Liver (tissue), 9 donors: ENCODE data around the gene SPTBN4. TPM values are rescaled to one million over a fixed set of nuclear protein-coding genes. Genes with fewer than 3 reads are reported as not detected.

Experiments used
- DNase-seq: peaks from one replicate; pipeline ENCODE4 v3.0.0-alpha.2; 2017; ENCODE audit warnings: low spot score
- H3K27ac ChIP-seq, 2 donors: one replicate each; pipeline ENCODE4 v1.7.0; 2013; ENCODE audit warnings: inconsistent platforms in 2 of 2, low read length in 2 of 2, control low read depth in 1 of 2, low read depth in 1 of 2, mild to moderate bottlenecking in 1 of 2
- H3K27me3 ChIP-seq, 4 donors: one replicate each; pipeline versions ENCODE4 v1.6.1 to v1.7.0; 2013; ENCODE audit warnings: low read length in 3 of 4, inconsistent platforms in 1 of 4, mild to moderate bottlenecking in 1 of 4, moderate library complexity in 1 of 4; ENCODE audit not compliant: control insufficient read depth in 4 of 4, insufficient read depth in 4 of 4
- H3K36me3 ChIP-seq, 4 donors: one replicate each; pipeline versions ENCODE4 v1.6.1 to v1.7.0; 2013; ENCODE audit warnings: low read length in 3 of 4, mild to moderate bottlenecking in 3 of 4, low read depth in 1 of 4, moderate library complexity in 1 of 4; ENCODE audit not compliant: control insufficient read depth in 4 of 4, insufficient read depth in 3 of 4
- H3K4me1 ChIP-seq, 4 donors: one replicate each; pipeline versions ENCODE4 v1.6.1 to v1.7.0; 2013; ENCODE audit warnings: low read length in 3 of 4, mild to moderate bottlenecking in 3 of 4, moderate library complexity in 1 of 4; ENCODE audit not compliant: control insufficient read depth in 4 of 4, insufficient read depth in 4 of 4
- H3K4me3 ChIP-seq, 3 donors: one replicate each; pipeline versions ENCODE4 v1.6.1 to v1.7.0; 2013; ENCODE audit warnings: low read length in 3 of 3, control low read depth in 1 of 3, low read depth in 1 of 3, mild to moderate bottlenecking in 1 of 3
- H3K9ac ChIP-seq, 2 donors: one replicate each; pipeline ENCODE4 v1.7.0; 2013; ENCODE audit warnings: low read length in 2 of 2, mild to moderate bottlenecking in 2 of 2, moderate library complexity in 2 of 2, control low read depth in 1 of 2, low read depth in 1 of 2
- H3K9me3 ChIP-seq, 4 donors: one replicate each; pipeline versions ENCODE4 v1.6.1 to v1.7.0; 2013; ENCODE audit warnings: low read length in 3 of 4; ENCODE audit not compliant: control insufficient read depth in 4 of 4
- ATF3 ChIP-seq: IDR thresholded peaks from 2 replicates; pipeline ENCODE4 v1.6.1; 2016; ENCODE audit warnings: antibody characterized with exemption
- CTCF ChIP-seq: fragments of 150-350 bp; IDR thresholded peaks from 2 replicates; pipeline ENCODE4 v1.5.1; 2017; ENCODE audit warnings: improper control_type of control experiment, low read depth, low read length; ENCODE audit not compliant: missing input control
- EGR1 ChIP-seq, 2 donors: IDR thresholded peaks; 2 replicates each; pipeline ENCODE4 v1.6.1; 2016 to 2018; ENCODE audit warnings: antibody characterized with exemption in 2 of 2, low read depth in 2 of 2
- FOXA1 ChIP-seq: IDR thresholded peaks from 2 replicates; pipeline ENCODE4 v1.6.1; 2016; ENCODE audit warnings: antibody characterized with exemption
- FOXA2 ChIP-seq: IDR thresholded peaks from 2 replicates; pipeline ENCODE4 v1.6.1; 2016; ENCODE audit warnings: antibody characterized with exemption
- GABPA ChIP-seq, 2 donors: IDR thresholded peaks in 1 of 2; conservative IDR thresholded peaks in 1 of 2; 2 replicates each; pipeline ENCODE4 v1.6.1; 2016; ENCODE audit warnings: antibody characterized with exemption in 2 of 2, mild to moderate bottlenecking in 1 of 2, moderate library complexity in 1 of 2
- HNF4A ChIP-seq, 2 donors: conservative IDR thresholded peaks; 2 replicates each; pipeline ENCODE4 v1.6.1; 2016; ENCODE audit warnings: antibody characterized with exemption in 2 of 2, mild to moderate bottlenecking in 2 of 2
- HNF4G ChIP-seq: IDR thresholded peaks from 2 replicates; pipeline ENCODE4 v1.6.1; 2016; ENCODE audit warnings: antibody characterized with exemption
- JUND ChIP-seq, 2 donors: IDR thresholded peaks; 2 replicates each; pipeline ENCODE4 v1.6.1; 2016; ENCODE audit warnings: antibody characterized with exemption in 2 of 2
- MAX ChIP-seq: IDR thresholded peaks from 2 replicates; pipeline ENCODE4 v1.6.1; 2016; ENCODE audit warnings: antibody characterized with exemption
- NR2F2 ChIP-seq: IDR thresholded peaks from 2 replicates; pipeline ENCODE4 v1.6.1; 2016; ENCODE audit warnings: antibody characterized with exemption
- RAD21 ChIP-seq, 2 donors: IDR thresholded peaks; 2 replicates each; pipeline ENCODE4 v1.6.1; 2016; ENCODE audit warnings: antibody characterized with exemption in 2 of 2, mild to moderate bottlenecking in 2 of 2
- REST ChIP-seq: IDR thresholded peaks from 2 replicates; pipeline ENCODE4 v1.6.1; 2016; ENCODE audit warnings: antibody characterized with exemption, mild to moderate bottlenecking
- RXRA ChIP-seq, 2 donors: IDR thresholded peaks; 2 replicates each; pipeline ENCODE4 v1.6.1; 2017 to 2018; ENCODE audit warnings: antibody characterized with exemption in 2 of 2, mild to moderate bottlenecking in 1 of 2
- TAF1 ChIP-seq: conservative IDR thresholded peaks from 2 replicates; pipeline ENCODE4 v1.6.1; 2016; ENCODE audit warnings: antibody characterized with exemption, mild to moderate bottlenecking
- YY1 ChIP-seq: IDR thresholded peaks from 2 replicates; pipeline ENCODE4 v1.6.1; 2016; ENCODE audit warnings: antibody characterized with exemption, mild to moderate bottlenecking
- ZBTB33 ChIP-seq: IDR thresholded peaks from 2 replicates; pipeline ENCODE4 v1.6.1; 2016; ENCODE audit warnings: antibody characterized with exemption
- WGBS: extraction: QIAGEN DNeasy Blood & Tissue Kit; methylation state at CpG from one replicate; pipeline ENCODE4 v1.1.7; 2013; 5-methylcytosine and 5-hydroxymethylcytosine counted together
- polyA plus RNA-seq, 2 donors: library from polyadenylated mRNA; stranded (reverse) in 1 of 2; unstranded in 1 of 2; fragments of 200-250 nt in 1 of 2; fragments of >200 nt in 1 of 2; fragmentation: Nextera tagmentation in 1 of 2; extraction: Ambion mirVana in 1 of 2; gene quantifications; one replicate each; pipeline versions ENCODE4 v1.2.1 to v1.2.3, GENCODE V29; 2013 to 2015
- total RNA-seq, 2 donors: library from RNA; depleted of rRNA; stranded (reverse); fragments of >200 nt; gene quantifications; one replicate each; pipeline ENCODE4 v1.2.3, GENCODE V29; 2014
- donor health status: healthy.
- donor health status: healthy.
- donor health status: healthy.
- donor health status: healthy.
- donor health status: healthy.

SPTBN4 gene
- total and polyA plus RNA-seq, 4 donors, result 0.13 to 1.1 (median 0.62) TPM

- Histone ChIP-seq H3K27ac (no peak overlapping the region), H3K9ac (no peak overlapping the region), H3K4me1 (peaks cover 0 to 8% (median 5%) of the 10 kb centered on the region in 4 donors), H3K4me3 (no peak overlapping the region), H3K27me3 (no peaks in the 10 kb centered on the region), H3K9me3 (no peaks in the 10 kb centered on the region), H3K36me3 (peaks cover 2 to 5% (median 4%) of the 10 kb centered on the region in 4 donors)
- no peak for DNase-seq
- TF ChIP-seq ZBTB33, result no peak
- no peak for TF ChIP-seq MAX
- no peak for TF ChIP-seq EGR1 (IDR thresholded peaks at IDR 0.05; ENCODE audit: low read depth in 2 of 2)
- TF ChIP-seq FOXA1, result no peak
- no peak for TF ChIP-seq REST
- no peak for TF ChIP-seq ATF3
- TF ChIP-seq NR2F2, result no peak
- TF ChIP-seq RXRA (IDR thresholded peaks at IDR 0.05), result no peak
- TF ChIP-seq TAF1, result no peak
- no peak for TF ChIP-seq GABPA (IDR thresholded peaks at IDR 0.05 in 1 of 2, conservative IDR thresholded peaks at IDR 0.05 in 1 of 2)
- TF ChIP-seq HNF4G, result no peak
- no peak for TF ChIP-seq JUND (IDR thresholded peaks at IDR 0.05)
- no peak for TF ChIP-seq RAD21 (IDR thresholded peaks at IDR 0.05)
- TF ChIP-seq YY1, result no peak
- no peak for TF ChIP-seq CTCF
- no peak for TF ChIP-seq FOXA2
- no peak for TF ChIP-seq HNF4A (conservative IDR thresholded peaks at IDR 0.05)
- 84% methylated on average over 5 of the region's 5 CpGs for WGBS
These were observed 47.7 kb upstream of the SPTBN4 start for GRCh38 chr19:40419066-40419612.
